Ovary (tissue), 3 donors: ENCODE results near the gene GJD4.

ENCODE experiments used
- EP300 ChIP-seq: sonication (generic); formaldehyde crosslinking; IDR thresholded peaks from one replicate; pipeline ENCODE4 v1.6.1; 2017; ENCODE audit warnings: antibody characterized with exemption
- POLR2A ChIP-seq: fragments of 450-650 bp; IDR thresholded peaks from one replicate; pipeline ENCODE4 v1.6.1; 2017; ENCODE audit warnings: antibody characterized with exemption, mild to moderate bottlenecking, moderate library complexity
- TF ChIP-seq, protein P1 (sequence below), 3 donors: fragments of 450-650 bp in 2 of 3; fragments of 200-600 bp in 1 of 3; IDR thresholded peaks; one replicate each; pipeline versions ENCODE4 v1.5.1 to v1.8.0; 2016 to 2022; ENCODE audit warnings: antibody characterized with exemption in 3 of 3, mild to moderate bottlenecking in 1 of 3
- donor health status: DM: no; HTN: no; CAD: no.

DNA sequence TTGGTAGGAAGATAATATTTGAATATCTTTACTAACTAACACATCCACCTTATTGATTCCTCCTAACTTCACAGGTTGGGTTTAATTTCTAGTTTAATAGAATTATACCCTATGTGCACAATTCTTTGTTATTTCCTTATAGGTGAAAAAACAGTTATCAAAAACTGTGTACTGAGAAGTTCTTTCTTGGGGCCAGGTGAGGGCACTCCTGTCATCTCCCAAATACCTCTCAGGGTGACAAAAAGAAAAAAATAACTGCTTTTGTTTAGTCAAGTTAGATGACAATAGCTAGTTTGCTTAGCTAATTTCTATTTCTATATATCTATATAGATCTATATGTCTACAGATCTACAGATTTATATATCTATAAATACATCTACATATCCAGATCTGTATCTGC is 26.9 kb downstream of the GJD4 start:
- TF ChIP-seq, protein P1, sequence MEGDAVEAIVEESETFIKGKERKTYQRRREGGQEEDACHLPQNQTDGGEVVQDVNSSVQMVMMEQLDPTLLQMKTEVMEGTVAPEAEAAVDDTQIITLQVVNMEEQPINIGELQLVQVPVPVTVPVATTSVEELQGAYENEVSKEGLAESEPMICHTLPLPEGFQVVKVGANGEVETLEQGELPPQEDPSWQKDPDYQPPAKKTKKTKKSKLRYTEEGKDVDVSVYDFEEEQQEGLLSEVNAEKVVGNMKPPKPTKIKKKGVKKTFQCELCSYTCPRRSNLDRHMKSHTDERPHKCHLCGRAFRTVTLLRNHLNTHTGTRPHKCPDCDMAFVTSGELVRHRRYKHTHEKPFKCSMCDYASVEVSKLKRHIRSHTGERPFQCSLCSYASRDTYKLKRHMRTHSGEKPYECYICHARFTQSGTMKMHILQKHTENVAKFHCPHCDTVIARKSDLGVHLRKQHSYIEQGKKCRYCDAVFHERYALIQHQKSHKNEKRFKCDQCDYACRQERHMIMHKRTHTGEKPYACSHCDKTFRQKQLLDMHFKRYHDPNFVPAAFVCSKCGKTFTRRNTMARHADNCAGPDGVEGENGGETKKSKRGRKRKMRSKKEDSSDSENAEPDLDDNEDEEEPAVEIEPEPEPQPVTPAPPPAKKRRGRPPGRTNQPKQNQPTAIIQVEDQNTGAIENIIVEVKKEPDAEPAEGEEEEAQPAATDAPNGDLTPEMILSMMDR (IDR thresholded peaks at IDR 0.05), result no peak
- no peak for TF ChIP-seq POLR2A
- no peak for TF ChIP-seq EP300
